MCF 10A (cell line): ENCODE results near the gene FLOT1. TPM values are rescaled to one million over a fixed set of nuclear protein-coding genes. Genes with fewer than 3 reads are reported as not detected.
A peak's percentile ranks its signal among the peaks of the same experiment; 100 is the strongest.

ENCODE experiments used
- BruUV-seq: library from RNA; stranded (reverse); fragments of 400-500 nt; replicated peaks from 2 replicates; lab custom pipeline; 2021; lab: Mats Ljungman, UMichigan
- CTCF ChIA-PET: fragments of 300-600 bp; sonication (Branson Sonifier 250); formaldehyde crosslinking; extraction: SDS; loops from one replicate; lab custom pipeline; 2021; ENCODE audit warnings: antibody characterized with exemption, inconsistent platforms; lab: Yijun Ruan, JAX
- POLR2A ChIA-PET: fragments of 300-600, 350-650 bp; sonication (Branson Sonifier 250); formaldehyde crosslinking; extraction: SDS; loops from one replicate; lab custom pipeline; 2020; ENCODE audit warnings: antibody characterized with exemption, inconsistent platforms; lab: Yijun Ruan, JAX
- DNase-seq: peaks from one replicate; pipeline ENCODE4 v3.0.0-alpha.2; 2018; ENCODE audit not compliant: unreplicated experiment
- H3K27ac Mint-ChIP-seq: one replicate; pipeline ENCODE4 v1.8.0; 2022; ENCODE audit warnings: mild to moderate bottlenecking, low read depth, mixed read lengths; ENCODE audit not compliant: unreplicated experiment
- H3K27me3 Mint-ChIP-seq: one replicate; pipeline ENCODE4 v1.8.0; 2022; ENCODE audit warnings: mixed read lengths; ENCODE audit not compliant: insufficient read depth, unreplicated experiment
- H3K36me3 Mint-ChIP-seq: one replicate; pipeline ENCODE4 v1.8.0; 2022; ENCODE audit warnings: mild to moderate bottlenecking, moderate library complexity, mixed read lengths; ENCODE audit not compliant: insufficient read depth, unreplicated experiment
- H3K4me1 Mint-ChIP-seq: one replicate; pipeline ENCODE4 v1.8.0; 2022; ENCODE audit warnings: mixed read lengths; ENCODE audit not compliant: insufficient read depth, unreplicated experiment
- H3K4me3 Mint-ChIP-seq: one replicate; pipeline ENCODE4 v1.8.0; 2022; ENCODE audit warnings: mild to moderate bottlenecking, moderate library complexity, mixed read lengths; ENCODE audit not compliant: unreplicated experiment
- H3K9me3 Mint-ChIP-seq: one replicate; pipeline ENCODE4 v1.8.0; 2022; ENCODE audit warnings: mixed read lengths; ENCODE audit not compliant: unreplicated experiment
- CTCF ChIP-seq: fragments of 200-600 bp; IDR thresholded peaks from one replicate; pipeline ENCODE4 v1.8.0; 2022; ENCODE audit warnings: antibody characterized with exemption, mild to moderate bottlenecking; ENCODE audit not compliant: unreplicated experiment
- intact Hi-C: fragments of 100-400 bp; cut with micrococcal nuclease; formaldehyde crosslinking; loops from 2 replicates; pipeline ENCODE4 v1.14.1; 2022
- total RNA-seq: library from RNA; stranded (reverse); gene quantifications from 2 replicates; pipeline ENCODE4 v1.2.3, GENCODE V29; 2022

Gene FLOT1
- total RNA-seq, 1 experiment from 2014 or later = 61.8 TPM

GRCh38 chr6:30679765-30680535 lies 62.5 kb downstream of the FLOT1 start:
- no peak for TF ChIP-seq CTCF
- Mint-ChIP-seq H3K36me3 (peaks cover 75% of the 10 kb centered on the region), H3K27me3 (no peaks in the 10 kb centered on the region), H3K4me1 (peaks cover 34% of the 10 kb centered on the region), H3K4me3 (peak overlapping the region; percentile 41), H3K9me3 (no peaks in the 10 kb centered on the region), H3K27ac (no peak overlapping the region)
- CTCF ChIA-PET = interaction anchor here (0.7 to 17.5 kb wide), 7 partner anchors 9 to 407 kb away, joined by 3 to 537 read pairs (median 4); partner anchors contain the start of genes MDC1 and TUBB
- intact Hi-C loops = loop anchor here (1.0 kb wide), 2 partner anchors 42 to 390 kb away; no protein-coding TSS in a partner anchor
- no TSS peak for BruUV-seq
- POLR2A ChIA-PET = interaction anchor here (0.5 to 9.1 kb wide), 8 partner anchors 8 to 204 kb away, joined by 3 to 251 read pairs (median 6); partner anchors contain the start of genes DDR1, MDC1 and TUBB
- no peak for DNase-seq

DNA sequence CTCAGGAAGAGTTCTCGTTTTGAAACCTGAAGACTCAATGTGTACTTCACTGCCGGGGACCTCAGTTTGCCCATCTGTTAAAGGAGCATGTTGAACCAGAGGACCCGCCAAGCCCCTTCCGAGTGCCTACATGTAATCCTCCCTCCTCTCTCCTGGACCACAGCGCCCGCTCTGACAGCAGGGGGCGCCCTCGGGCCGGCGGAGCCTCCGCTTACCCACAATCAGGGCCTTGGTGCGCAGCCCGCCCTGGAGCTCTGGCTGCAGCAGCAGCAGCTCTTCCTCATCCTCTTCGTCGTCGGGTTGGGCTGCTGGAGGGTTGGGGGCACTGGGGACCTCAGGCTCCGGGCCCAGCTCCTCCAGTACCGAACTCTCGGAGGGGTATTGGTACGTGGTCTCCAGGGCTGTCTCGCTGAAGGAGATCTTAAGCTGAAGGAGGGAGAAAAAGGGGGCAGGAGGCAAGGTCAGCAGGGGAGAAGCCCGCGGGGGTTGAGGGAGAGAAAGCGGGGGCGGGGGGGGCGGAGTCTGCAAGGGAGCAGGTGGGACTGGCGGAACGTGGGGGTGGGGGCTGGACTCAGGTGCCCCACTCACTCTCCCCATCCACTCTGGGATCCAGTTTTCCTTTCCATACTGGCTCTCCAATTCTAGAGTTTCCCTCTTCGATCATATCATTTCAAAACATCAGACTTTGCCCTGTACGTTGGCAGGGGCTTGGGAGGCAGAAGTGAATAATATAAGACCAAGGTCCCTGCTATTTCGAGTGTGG lies 63.3 kb downstream of the FLOT1 start:
- peaks cover 28% of the 10 kb centered on the region for H3K4me1 Mint-ChIP-seq
- peak overlapping the region; percentile 41 for H3K4me3 Mint-ChIP-seq
- H3K9me3 Mint-ChIP-seq = no peaks in the 10 kb centered on the region
- no peak overlapping the region for H3K27ac Mint-ChIP-seq
- intact Hi-C loops = loop anchor here (1.0 kb wide), 2 partner anchors 43 to 391 kb away; no protein-coding TSS in a partner anchor
- DNase-seq = peak; percentile 82
- CTCF ChIA-PET = interaction anchor here (0.5 to 17.5 kb wide), 18 partner anchors 9 to 408 kb away, joined by 3 to 537 read pairs (median 4); partner anchors contain the start of genes MDC1 and TUBB
- TF ChIP-seq CTCF = peak; percentile 98
- H3K36me3 Mint-ChIP-seq = peaks cover 70% of the 10 kb centered on the region
- H3K27me3 Mint-ChIP-seq = no peaks in the 10 kb centered on the region
- no TSS peak for BruUV-seq
- POLR2A ChIA-PET = interaction anchor here (0.6 to 9.1 kb wide), 7 partner anchors 9 to 205 kb away, joined by 3 to 208 read pairs (median 6); partner anchors contain the start of genes DDR1, MDC1, NRM and TUBB

Other genes starting within 250 kb of the FLOT1 start
- gene GNL1, start 186.2 kb downstream of the FLOT1 start, total RNA-seq = 69.1 and 76.8 TPM in 2 replicates
- 20.0 and 26.2 TPM in 2 replicates for gene PRR3, start 185.4 kb downstream of the FLOT1 start, total RNA-seq
- gene ABCF1, start 171.2 kb downstream of the FLOT1 start, total RNA-seq = 58.0 and 63.9 TPM in 2 replicates
- 103 and 209 TPM in 2 replicates for gene PPP1R10, start 125.4 kb downstream of the FLOT1 start, total RNA-seq
- 120 and 127 TPM in 2 replicates for gene MRPS18B, start 124.8 kb downstream of the FLOT1 start, total RNA-seq
- gene ATAT1, start 115.8 kb downstream of the FLOT1 start, total RNA-seq = 6.4 and 8.6 TPM in 2 replicates
- gene C6orf136, start 95.6 kb downstream of the FLOT1 start, total RNA-seq = 10.3 and 15.7 TPM in 2 replicates
- 41.3 and 49.8 TPM in 2 replicates for gene DHX16, start 69.7 kb downstream of the FLOT1 start, total RNA-seq
- gene PPP1R18, start 56.0 kb downstream of the FLOT1 start, total RNA-seq = 66.9 and 74.7 TPM in 2 replicates
- 3.8 and 5.3 TPM in 2 replicates for gene NRM, start 51.7 kb downstream of the FLOT1 start, total RNA-seq
- 50.6 and 54.5 TPM in 2 replicates for gene MDC1, start 25.4 kb downstream of the FLOT1 start, total RNA-seq
- 200 and 210 TPM in 2 replicates for gene TUBB, start 22.3 kb downstream of the FLOT1 start, total RNA-seq
- gene IER3, start 1.9 kb upstream of the FLOT1 start, total RNA-seq = 154 and 192 TPM in 2 replicates
- 59.7 and 66.0 TPM in 2 replicates for gene DDR1, start 141.8 kb upstream of the FLOT1 start, total RNA-seq
- 30.6 and 33.9 TPM in 2 replicates for gene GTF2H4, start 165.5 kb upstream of the FLOT1 start, total RNA-seq
- 38.8 and 52.7 TPM in 2 replicates for gene VARS2, start 171.6 kb upstream of the FLOT1 start, total RNA-seq
- gene SFTA2, start 189.5 kb upstream of the FLOT1 start, total RNA-seq = not detected in 2 replicates
- gene MUCL3, start 198.3 kb upstream of the FLOT1 start, total RNA-seq = not detected in 2 replicates
- gene MUC21, start 241.0 kb upstream of the FLOT1 start, total RNA-seq = not detected in 2 replicates